GM12878 (cell line): ENCODE results near the gene NT5DC4. TPM values are rescaled to one million over a fixed set of nuclear protein-coding genes. Genes with fewer than 3 reads are reported as not detected.
A peak's percentile ranks its signal among the peaks of the same experiment; 100 is the strongest.

Source experiments
- ATAC-seq: fragments of 200-7000 bp; cut with Tn5 transposase; 3 replicates; pipeline ENCODE4 v1.9.1; 2020; ENCODE audit warnings: mild to moderate bottlenecking, moderate library complexity
- BruUV-seq: library from RNA; stranded (reverse); fragments of 400-500 nt; replicated peaks from 2 replicates; lab custom pipeline; 2021; lab: Mats Ljungman, UMichigan
- CTCF ChIA-PET: fragments of 300-600 bp; sonication (Branson Sonifier 250); formaldehyde crosslinking; extraction: SDS; loops from one replicate; lab custom pipeline; 2021; ENCODE audit warnings: inconsistent platforms; lab: Yijun Ruan, JAX
- POLR2A ChIA-PET: fragments of 350-600 bp; formaldehyde crosslinking; extraction: SDS; loops from one replicate; lab custom pipeline; 2021; ENCODE audit warnings: inconsistent platforms; lab: Charles Lee
- RAD21 ChIA-PET: fragments of 300-600 bp; sonication (Branson Sonifier 250); formaldehyde crosslinking; loops from one replicate; lab custom pipeline; 2023; ENCODE audit warnings: antibody characterized with exemption; ENCODE audit not compliant: unreplicated experiment; lab: Charles Lee
- SMC1A ChIA-PET: fragments of 300-600 bp; sonication (Branson Sonifier 250); formaldehyde crosslinking; loops from one replicate; lab custom pipeline; 2023; ENCODE audit not compliant: unreplicated experiment, uncharacterized antibody; lab: Charles Lee
- DNase-seq: peaks from one replicate; pipeline ENCODE4 v3.0.0-alpha.2; 2011; ENCODE audit warnings: low read depth, low spot score
- FAIRE-seq: peaks from 3 replicates; lab custom pipeline; 2011; peaks lifted over from hg19 to GRCh38; lab: Jason Lieb, UNC
- H2AFZ ChIP-seq: 2 replicates; pipeline ENCODE4 v1.6.0; 2011; ENCODE audit warnings: low read depth, low read length, control low read depth; ENCODE audit not compliant: control insufficient read depth
- H3K27ac ChIP-seq: 2 replicates; pipeline ENCODE4 v1.5.1; 2011; ENCODE audit warnings: control low read depth; ENCODE audit not compliant: control insufficient read depth, insufficient read depth
- H3K27me3 ChIP-seq, 2 experiments: replicated peaks in 1 of 2; 2 replicates each; pipeline versions ENCODE4 v1.6.0 to v1.6.1; 2011; ENCODE audit warnings: low read length in 1 of 2; ENCODE audit not compliant: control insufficient read depth in 2 of 2, insufficient read depth in 2 of 2
- H3K36me3 ChIP-seq, 2 experiments: 2 replicates each; pipeline ENCODE4 v1.5.1; 2011; ENCODE audit warnings: low read length in 1 of 2; ENCODE audit not compliant: control insufficient read depth in 2 of 2, insufficient read depth in 2 of 2
- H3K4me1 ChIP-seq: 2 replicates; pipeline ENCODE4 v1.6.1; 2011; ENCODE audit warnings: mild to moderate bottlenecking, low read length, moderate library complexity, mixed read lengths; ENCODE audit not compliant: control insufficient read depth, insufficient read depth
- H3K4me2 ChIP-seq: 2 replicates; pipeline ENCODE4 v1.6.0; 2011; ENCODE audit warnings: control low read depth; ENCODE audit not compliant: control insufficient read depth, insufficient read depth
- H3K4me3 ChIP-seq: fragments of 200-600 bp; sonication (generic); 2 replicates; pipeline ENCODE4 v1.5.1; 2016
- H3K79me2 ChIP-seq: 2 replicates; pipeline ENCODE4 v1.6.0; 2011; ENCODE audit warnings: low read length; ENCODE audit not compliant: control insufficient read depth, insufficient read depth
- H3K9ac ChIP-seq: 2 replicates; pipeline ENCODE4 v1.8.0; 2011; ENCODE audit warnings: low read length, control low read depth, mixed read lengths; ENCODE audit not compliant: control insufficient read depth, insufficient read depth
- H3K9me3 ChIP-seq: replicated peaks from 3 replicates; pipeline ENCODE4 v1.5.1; 2011; ENCODE audit warnings: mild to moderate bottlenecking, low read length; ENCODE audit not compliant: control insufficient read depth, insufficient read depth
- H4K20me1 ChIP-seq: 2 replicates; pipeline ENCODE4 v1.6.0; 2011; ENCODE audit not compliant: control insufficient read depth, insufficient read depth
- CBX5 ChIP-seq: sonication (generic); IDR thresholded peaks from 2 replicates; pipeline ENCODE4 v1.6.1; 2016; ENCODE audit warnings: low read depth, moderate library complexity, mild to moderate bottlenecking, inconsistent platforms
- WGBS: methylation state at CpG from one replicate; pipeline ENCODE4 v1.1.6; 2016; ENCODE audit warnings: low lambda C conversion rate; ENCODE audit not compliant: insufficient replicate concordance, insufficient coverage; ENCODE audit errors: missing lambda C conversion rate; 5-methylcytosine and 5-hydroxymethylcytosine counted together
- in situ Hi-C: fragments of 300-500 bp; cut with MboI; formaldehyde crosslinking; loops from 9 replicates; pipeline ENCODE4 v1.14.3; 2018; ENCODE audit warnings: mixed read lengths
- intact Hi-C: fragments of 100-400 bp; cut with micrococcal nuclease; formaldehyde crosslinking; loops from one replicate; pipeline ENCODE4 v1.14.2; 2022; ENCODE audit not compliant: unreplicated experiment
- polyA plus RNA-seq, 11 experiments: library from polyadenylated mRNA; depleted of rRNA in 4 of 11; unstranded in 6 of 11; stranded (reverse) in 5 of 11; fragments of >200 nt; fragmentation: Nextera tagmentation in 4 of 11; fragmentation: Illumina TruSeq in 1 of 11; extraction: Ambion mirVana in 4 of 11; extraction: Trizol in 1 of 11; gene quantifications; 1 replicate in 1 of 11; 2 replicates in 10 of 11; pipeline versions ENCODE4 v1.2.1 to v1.2.3, GENCODE V29; 2011 to 2016; ENCODE audit warnings: inconsistent platforms in 2 of 11, missing spikeins in 2 of 11, low read depth in 1 of 11
- total RNA-seq, 4 experiments: library from RNA; depleted of rRNA in 3 of 4; stranded (reverse); fragments of >200 nt in 3 of 4; fragmentation: Illumina TruSeq in 1 of 4; extraction: Trizol in 1 of 4; gene quantifications; 2 replicates each; pipeline versions ENCODE4 v1.2.1 to v1.2.3, GENCODE V29; 2013 to 2021
- TF ChIP-seq, protein P1 (sequence below), 3 experiments: IDR thresholded peaks in 2 of 3; conservative IDR thresholded peaks in 1 of 3; 2 replicates each; pipeline ENCODE4 v1.5.1; 2011; ENCODE audit warnings: low read depth in 3 of 3, low read length in 3 of 3, mild to moderate bottlenecking in 3 of 3, control low read depth in 2 of 3, moderate library complexity in 2 of 3, inconsistent platforms in 1 of 3, mixed read lengths in 1 of 3; ENCODE audit not compliant: control insufficient read depth in 2 of 3, insufficient read depth in 1 of 3; ENCODE audit errors: extremely low read depth in 1 of 3

NT5DC4 gene
- total and polyA plus RNA-seq, 10 of the 15 experiments (the other 5 are each of a cell fraction or from before 2014, with no cell fraction given), result 0.04 to 2.6 (median 0.32) TPM; not detected in 2

- BruUV-seq, result no TSS peak
- TF ChIP-seq, protein P1, sequence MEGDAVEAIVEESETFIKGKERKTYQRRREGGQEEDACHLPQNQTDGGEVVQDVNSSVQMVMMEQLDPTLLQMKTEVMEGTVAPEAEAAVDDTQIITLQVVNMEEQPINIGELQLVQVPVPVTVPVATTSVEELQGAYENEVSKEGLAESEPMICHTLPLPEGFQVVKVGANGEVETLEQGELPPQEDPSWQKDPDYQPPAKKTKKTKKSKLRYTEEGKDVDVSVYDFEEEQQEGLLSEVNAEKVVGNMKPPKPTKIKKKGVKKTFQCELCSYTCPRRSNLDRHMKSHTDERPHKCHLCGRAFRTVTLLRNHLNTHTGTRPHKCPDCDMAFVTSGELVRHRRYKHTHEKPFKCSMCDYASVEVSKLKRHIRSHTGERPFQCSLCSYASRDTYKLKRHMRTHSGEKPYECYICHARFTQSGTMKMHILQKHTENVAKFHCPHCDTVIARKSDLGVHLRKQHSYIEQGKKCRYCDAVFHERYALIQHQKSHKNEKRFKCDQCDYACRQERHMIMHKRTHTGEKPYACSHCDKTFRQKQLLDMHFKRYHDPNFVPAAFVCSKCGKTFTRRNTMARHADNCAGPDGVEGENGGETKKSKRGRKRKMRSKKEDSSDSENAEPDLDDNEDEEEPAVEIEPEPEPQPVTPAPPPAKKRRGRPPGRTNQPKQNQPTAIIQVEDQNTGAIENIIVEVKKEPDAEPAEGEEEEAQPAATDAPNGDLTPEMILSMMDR (IDR thresholded peaks at IDR 0.05 in 2 of 3, conservative IDR thresholded peaks at IDR 0.05 in 1 of 3; ENCODE audit: control insufficient read depth in 2 of 3, extremely low read depth in 1 of 3, insufficient read depth in 1 of 3, low read depth in 3 of 3, low read length in 3 of 3), result peak in 2 of 3 experiments; percentile 4 to 11; a peak in 1 of 6 replicates
- TF ChIP-seq CBX5, result no peak
- ATAC-seq, result peak; percentile 73
- 92% methylated on average over 4 of the region's 4 CpGs for WGBS
- SMC1A ChIA-PET, result interaction anchor here (0.7 to 9.3 kb wide), 12 partner anchors 11 to 134 kb away, joined by 3 to 272 read pairs (median 4); no protein-coding TSS in a partner anchor
- no peak overlapping the region for H3K4me3 ChIP-seq
- RAD21 ChIA-PET, result interaction anchor here (0.7 to 9.9 kb wide), 8 partner anchors 9 to 54 kb away, joined by 3 to 213 read pairs (median 4); partner anchors contain the start of gene SLC20A1
- no peak overlapping the region for H3K27ac ChIP-seq
- no peaks in the 10 kb centered on the region for H3K79me2 ChIP-seq
- H3K4me1 ChIP-seq, result peaks cover 13% of the 10 kb centered on the region
- H3K9me3 ChIP-seq, result no peaks in the 10 kb centered on the region
- FAIRE-seq, result no peak
- H3K4me2 ChIP-seq, result no peak overlapping the region
- no peaks in the 10 kb centered on the region for H3K27me3 ChIP-seq
- in situ Hi-C loops (no loop called here), intact Hi-C loops (no loop called here)
- H3K9ac ChIP-seq, result no peak overlapping the region
- H2AFZ ChIP-seq, result no peak overlapping the region
- H3K36me3 ChIP-seq, result no peaks in the 10 kb centered on the region
- CTCF ChIA-PET, result interaction anchor here (0.7 to 11.9 kb wide), 13 partner anchors 9 to 85 kb away, joined by 3 to 313 read pairs (median 3); partner anchors contain the start of gene SLC20A1
- no peak for DNase-seq
- POLR2A ChIA-PET, result interaction anchor here (0.7 to 2.6 kb wide), 3 partner anchors 25 to 52 kb away, joined by 3 to 6 read pairs (median 3); no protein-coding TSS in a partner anchor
- no peaks in the 10 kb centered on the region for H4K20me1 ChIP-seq
Measured at GRCh38 chr2:112685271-112685884, 35.4 kb upstream of the NT5DC4 start.
